Measurements from ENCODE around the gene PHF3. TPM values are rescaled to one million over a fixed set of nuclear protein-coding genes. Genes with fewer than 3 reads are reported as not detected.

Gene PHF3, protein sequence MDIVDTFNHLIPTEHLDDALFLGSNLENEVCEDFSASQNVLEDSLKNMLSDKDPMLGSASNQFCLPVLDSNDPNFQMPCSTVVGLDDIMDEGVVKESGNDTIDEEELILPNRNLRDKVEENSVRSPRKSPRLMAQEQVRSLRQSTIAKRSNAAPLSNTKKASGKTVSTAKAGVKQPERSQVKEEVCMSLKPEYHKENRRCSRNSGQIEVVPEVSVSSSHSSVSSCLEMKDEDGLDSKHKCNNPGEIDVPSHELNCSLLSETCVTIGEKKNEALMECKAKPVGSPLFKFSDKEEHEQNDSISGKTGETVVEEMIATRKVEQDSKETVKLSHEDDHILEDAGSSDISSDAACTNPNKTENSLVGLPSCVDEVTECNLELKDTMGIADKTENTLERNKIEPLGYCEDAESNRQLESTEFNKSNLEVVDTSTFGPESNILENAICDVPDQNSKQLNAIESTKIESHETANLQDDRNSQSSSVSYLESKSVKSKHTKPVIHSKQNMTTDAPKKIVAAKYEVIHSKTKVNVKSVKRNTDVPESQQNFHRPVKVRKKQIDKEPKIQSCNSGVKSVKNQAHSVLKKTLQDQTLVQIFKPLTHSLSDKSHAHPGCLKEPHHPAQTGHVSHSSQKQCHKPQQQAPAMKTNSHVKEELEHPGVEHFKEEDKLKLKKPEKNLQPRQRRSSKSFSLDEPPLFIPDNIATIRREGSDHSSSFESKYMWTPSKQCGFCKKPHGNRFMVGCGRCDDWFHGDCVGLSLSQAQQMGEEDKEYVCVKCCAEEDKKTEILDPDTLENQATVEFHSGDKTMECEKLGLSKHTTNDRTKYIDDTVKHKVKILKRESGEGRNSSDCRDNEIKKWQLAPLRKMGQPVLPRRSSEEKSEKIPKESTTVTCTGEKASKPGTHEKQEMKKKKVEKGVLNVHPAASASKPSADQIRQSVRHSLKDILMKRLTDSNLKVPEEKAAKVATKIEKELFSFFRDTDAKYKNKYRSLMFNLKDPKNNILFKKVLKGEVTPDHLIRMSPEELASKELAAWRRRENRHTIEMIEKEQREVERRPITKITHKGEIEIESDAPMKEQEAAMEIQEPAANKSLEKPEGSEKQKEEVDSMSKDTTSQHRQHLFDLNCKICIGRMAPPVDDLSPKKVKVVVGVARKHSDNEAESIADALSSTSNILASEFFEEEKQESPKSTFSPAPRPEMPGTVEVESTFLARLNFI (N-terminal part only)
- total RNA-seq, result 20.2 and 27.9 TPM in 2 replicates

GRCh38 chr6:63635588-63636517 is at the start of gene PHF3:
Gene PHF3 (plus strand): TSS chr6:63635802. CDS start chr6:63646552, 10,750 bp downstream.
- TF ChIP-seq, protein P1, sequence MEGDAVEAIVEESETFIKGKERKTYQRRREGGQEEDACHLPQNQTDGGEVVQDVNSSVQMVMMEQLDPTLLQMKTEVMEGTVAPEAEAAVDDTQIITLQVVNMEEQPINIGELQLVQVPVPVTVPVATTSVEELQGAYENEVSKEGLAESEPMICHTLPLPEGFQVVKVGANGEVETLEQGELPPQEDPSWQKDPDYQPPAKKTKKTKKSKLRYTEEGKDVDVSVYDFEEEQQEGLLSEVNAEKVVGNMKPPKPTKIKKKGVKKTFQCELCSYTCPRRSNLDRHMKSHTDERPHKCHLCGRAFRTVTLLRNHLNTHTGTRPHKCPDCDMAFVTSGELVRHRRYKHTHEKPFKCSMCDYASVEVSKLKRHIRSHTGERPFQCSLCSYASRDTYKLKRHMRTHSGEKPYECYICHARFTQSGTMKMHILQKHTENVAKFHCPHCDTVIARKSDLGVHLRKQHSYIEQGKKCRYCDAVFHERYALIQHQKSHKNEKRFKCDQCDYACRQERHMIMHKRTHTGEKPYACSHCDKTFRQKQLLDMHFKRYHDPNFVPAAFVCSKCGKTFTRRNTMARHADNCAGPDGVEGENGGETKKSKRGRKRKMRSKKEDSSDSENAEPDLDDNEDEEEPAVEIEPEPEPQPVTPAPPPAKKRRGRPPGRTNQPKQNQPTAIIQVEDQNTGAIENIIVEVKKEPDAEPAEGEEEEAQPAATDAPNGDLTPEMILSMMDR (conservative IDR thresholded peaks at IDR 0.05; ENCODE audit: low read depth, low read length), result no peak
- no peak for DNase-seq (ENCODE audit: low read depth)

GRCh38 chr6:63589952-63590411 is 45.6 kb upstream of the PHF3 start:
- DNase-seq (ENCODE audit: low read depth), result no peak
- TF ChIP-seq, protein P1 (conservative IDR thresholded peaks at IDR 0.05; ENCODE audit: low read depth, low read length), result no peak
- no peak overlapping the region for H3K4me3 ChIP-seq (ENCODE audit: low read depth, low read length)

More at GRCh38 chr6:63635588-63636517, at the start of gene PHF3:
- H3K4me3 ChIP-seq (ENCODE audit: low read depth, low read length), result peak within 1 kb of the TSS; percentile 81

DNA sequence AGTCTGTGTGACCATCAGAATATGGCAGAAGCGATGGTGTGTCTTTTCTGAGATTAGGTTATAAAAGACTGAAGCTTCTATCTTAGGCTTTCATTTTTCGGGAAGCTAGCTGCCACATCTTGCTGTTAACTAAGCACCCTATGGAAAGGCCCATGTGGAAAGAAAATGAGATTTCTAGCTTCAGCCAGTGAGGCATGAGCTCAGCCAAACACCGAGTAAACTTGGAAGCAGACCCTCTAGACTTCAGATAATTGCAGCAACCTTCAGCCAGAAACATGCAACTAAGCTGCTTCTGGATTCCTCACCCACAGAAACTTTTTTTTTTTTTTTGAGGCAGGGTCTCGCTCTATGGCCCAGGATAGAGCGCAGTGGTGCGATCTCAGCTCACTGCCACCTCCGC is 42.7 kb upstream of the PHF3 start:
- TF ChIP-seq, protein P1 (conservative IDR thresholded peaks at IDR 0.05; ENCODE audit: low read depth, low read length), result no peak
- no peak overlapping the region for H3K4me3 ChIP-seq (ENCODE audit: low read depth, low read length)
- no peak for DNase-seq (ENCODE audit: low read depth)

GRCh38 chr6:63597141-63598048 is 38.2 kb upstream of the PHF3 start:
- peak overlapping the region; percentile 66 for H3K4me3 ChIP-seq (ENCODE audit: low read depth, low read length)
- TF ChIP-seq, protein P1 (conservative IDR thresholded peaks at IDR 0.05; ENCODE audit: low read depth, low read length), result no peak
- DNase-seq (ENCODE audit: low read depth), result peak; percentile 61

GRCh38 chr6:63598049-63599036 is 37.3 kb upstream of the PHF3 start:
- peak; percentile 36 for DNase-seq (ENCODE audit: low read depth)
- peak overlapping the region; percentile 66 for H3K4me3 ChIP-seq (ENCODE audit: low read depth, low read length)
- TF ChIP-seq, protein P1 (conservative IDR thresholded peaks at IDR 0.05; ENCODE audit: low read depth, low read length), result peak; percentile 90
